ENCODE results near the gene TMEM87B. TPM values are rescaled to one million over a fixed set of nuclear protein-coding genes. Genes with fewer than 3 reads are reported as not detected.

Gene TMEM87B
- total and polyA plus RNA-seq, 2 of the 4 experiments (the other 2 are of a cell fraction): 6.3 to 12.5 TPM

DNA sequence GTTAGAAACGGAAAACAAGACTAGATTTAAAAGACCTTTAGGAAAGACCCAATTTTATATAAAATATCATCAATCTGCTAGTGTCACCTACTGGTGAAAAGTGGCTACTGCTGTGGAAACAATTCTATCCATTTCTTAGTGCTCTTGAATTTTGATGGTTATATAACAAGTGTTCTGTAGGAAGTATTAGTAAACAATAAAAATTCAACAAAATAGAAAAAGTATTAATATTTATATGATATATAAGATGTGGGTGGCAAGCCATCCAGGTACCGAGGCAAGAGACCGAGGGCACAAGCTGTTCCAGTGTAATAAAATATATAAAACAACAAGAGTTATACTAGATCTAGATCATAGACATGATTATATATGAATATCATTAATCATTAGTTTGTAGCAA, 6.2 kb upstream of the TMEM87B start:
- Histone ChIP-seq H3K18ac (ENCODE audit: low read depth, low read length) (no peak overlapping the region), H2BK20ac (ENCODE audit: low read depth, low read length) (no peak overlapping the region), H2AK9ac (replicated peaks; ENCODE audit: low read depth, low read length, poor library complexity) (no peak overlapping the region), H3K79me1 (ENCODE audit: low read depth in 1 of 2, low read length in 2 of 2) (peaks cover 0 to 8% of the 10 kb centered on the region in 2 experiments; a peak in 2 of 4 replicates), H2BK15ac (ENCODE audit: low read depth, low read length) (no peak overlapping the region), H2BK120ac (ENCODE audit: low read depth, low read length) (no peak overlapping the region), H3K14ac (replicated peaks; ENCODE audit: low read depth, low read length) (no peak overlapping the region), H3K27ac (ENCODE audit: insufficient read depth, low read length) (no peak overlapping the region), H2AK5ac (ENCODE audit: low read depth, low read length) (no peak overlapping the region), H4K5ac (ENCODE audit: low read depth, low read length) (no peak overlapping the region), H3K56ac (ENCODE audit: extremely low read depth, insufficient read depth, low read length) (no peak overlapping the region), H4K8ac (ENCODE audit: low read depth in 2 of 2, low read length in 2 of 2) (no peak overlapping the region), H3K4me3 (ENCODE audit: insufficient read depth, low read depth, low read length) (no peak overlapping the region), H3K9me1 (ENCODE audit: insufficient read depth, low read length) (no peaks in the 10 kb centered on the region; the same call in 1 of the 2 replicates), H3K4ac (ENCODE audit: low read depth, low read length) (no peak overlapping the region), H2BK5ac (ENCODE audit: low read depth, low read length, poor library complexity, severe bottlenecking) (no peak overlapping the region), H3K23ac (ENCODE audit: low read depth, low read length) (no peak overlapping the region), H3K27me3 (ENCODE audit: control insufficient read depth, insufficient read depth, low read length) (no peaks in the 10 kb centered on the region), H4K91ac (ENCODE audit: insufficient read depth, low read depth, low read length) (no peak overlapping the region), H3K4me2 (ENCODE audit: low read depth, low read length) (no peak overlapping the region), H4K20me1 (ENCODE audit: insufficient read depth, low read length) (no peaks in the 10 kb centered on the region; the same call in 1 of the 2 replicates), H3K9ac (ENCODE audit: low read depth, low read length) (no peak overlapping the region), H2AFZ (replicated peaks; ENCODE audit: low read length, poor library complexity) (no peak overlapping the region), H3K9me3 (ENCODE audit: control insufficient read depth, insufficient read depth, low read length) (peaks cover 14% of the 10 kb centered on the region), H3K36me3 (ENCODE audit: control insufficient read depth, insufficient read depth, low read length) (no peaks in the 10 kb centered on the region), H3K4me1 (ENCODE audit: control insufficient read depth, insufficient read depth, low read length) (no peaks in the 10 kb centered on the region)
- ATAC-seq (ENCODE audit: low read depth): peak; percentile 95
- no TSS peak for BruUV-seq (replicated peaks)
- dilution Hi-C loops (cut with HindIII; ENCODE audit: low sequenced_read_pairs, unreplicated experiment) (no loop called here), in situ Hi-C loops (cut with MboI; ENCODE audit: low sequenced_read_pairs) (loop anchor here (5.0 kb wide), 1 partner anchor 157 kb away; no protein-coding TSS in a partner anchor), intact Hi-C loops (cut with micrococcal nuclease) (loop anchor here (1.0 kb wide), 1 partner anchor 162 kb away; no protein-coding TSS in a partner anchor)
- peak; percentile 74 for DNase-seq
- TF ChIP-seq, protein P1, sequence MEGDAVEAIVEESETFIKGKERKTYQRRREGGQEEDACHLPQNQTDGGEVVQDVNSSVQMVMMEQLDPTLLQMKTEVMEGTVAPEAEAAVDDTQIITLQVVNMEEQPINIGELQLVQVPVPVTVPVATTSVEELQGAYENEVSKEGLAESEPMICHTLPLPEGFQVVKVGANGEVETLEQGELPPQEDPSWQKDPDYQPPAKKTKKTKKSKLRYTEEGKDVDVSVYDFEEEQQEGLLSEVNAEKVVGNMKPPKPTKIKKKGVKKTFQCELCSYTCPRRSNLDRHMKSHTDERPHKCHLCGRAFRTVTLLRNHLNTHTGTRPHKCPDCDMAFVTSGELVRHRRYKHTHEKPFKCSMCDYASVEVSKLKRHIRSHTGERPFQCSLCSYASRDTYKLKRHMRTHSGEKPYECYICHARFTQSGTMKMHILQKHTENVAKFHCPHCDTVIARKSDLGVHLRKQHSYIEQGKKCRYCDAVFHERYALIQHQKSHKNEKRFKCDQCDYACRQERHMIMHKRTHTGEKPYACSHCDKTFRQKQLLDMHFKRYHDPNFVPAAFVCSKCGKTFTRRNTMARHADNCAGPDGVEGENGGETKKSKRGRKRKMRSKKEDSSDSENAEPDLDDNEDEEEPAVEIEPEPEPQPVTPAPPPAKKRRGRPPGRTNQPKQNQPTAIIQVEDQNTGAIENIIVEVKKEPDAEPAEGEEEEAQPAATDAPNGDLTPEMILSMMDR (conservative IDR thresholded peaks at IDR 0.05; ENCODE audit: low read depth, low read length): peak; percentile 89
- TF ChIP-seq RAD21 (IDR thresholded peaks at IDR 0.05; ENCODE audit: low read length): peak; percentile 74
- TF ChIP-seq, protein P2, sequence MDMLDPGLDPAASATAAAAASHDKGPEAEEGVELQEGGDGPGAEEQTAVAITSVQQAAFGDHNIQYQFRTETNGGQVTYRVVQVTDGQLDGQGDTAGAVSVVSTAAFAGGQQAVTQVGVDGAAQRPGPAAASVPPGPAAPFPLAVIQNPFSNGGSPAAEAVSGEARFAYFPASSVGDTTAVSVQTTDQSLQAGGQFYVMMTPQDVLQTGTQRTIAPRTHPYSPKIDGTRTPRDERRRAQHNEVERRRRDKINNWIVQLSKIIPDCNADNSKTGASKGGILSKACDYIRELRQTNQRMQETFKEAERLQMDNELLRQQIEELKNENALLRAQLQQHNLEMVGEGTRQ (IDR thresholded peaks at IDR 0.05; ENCODE audit: low read depth, low read length): no peak
- TF ChIP-seq RFX5 (IDR thresholded peaks at IDR 0.05; ENCODE audit: low read depth, low read length): no peak; the same call in 1 of the 2 replicates
- no peak for TF ChIP-seq RCOR1 (IDR thresholded peaks at IDR 0.05; ENCODE audit: insufficient replicate concordance, low read length)
- TF ChIP-seq BHLHE40 (IDR thresholded peaks at IDR 0.05; ENCODE audit: low read depth, low read length): no peak
- TF ChIP-seq MXI1 (IDR thresholded peaks at IDR 0.05; ENCODE audit: borderline replicate concordance, low read depth, low read length): no peak
- TF ChIP-seq SMC3 (IDR thresholded peaks at IDR 0.05; ENCODE audit: low read depth, low read length): peak; percentile 77
- ChIA-PET CTCF (interaction anchor here (0.6 kb wide), 1 partner anchor 142 kb away, joined by 3 read pairs; no protein-coding TSS in a partner anchor), POLR2A (ENCODE audit: unreplicated experiment) (no interaction called here)
- no CpG with 5 or more reads among the region's 3 CpGs for WGBS, 2 experiments (ENCODE audit: extremely low coverage in 2 of 2, insufficient read length in 1 of 2)

Data from IMR-90 (cell line).